ENCODE results near the gene ZNF432.

The ZNF432 gene

DNA sequence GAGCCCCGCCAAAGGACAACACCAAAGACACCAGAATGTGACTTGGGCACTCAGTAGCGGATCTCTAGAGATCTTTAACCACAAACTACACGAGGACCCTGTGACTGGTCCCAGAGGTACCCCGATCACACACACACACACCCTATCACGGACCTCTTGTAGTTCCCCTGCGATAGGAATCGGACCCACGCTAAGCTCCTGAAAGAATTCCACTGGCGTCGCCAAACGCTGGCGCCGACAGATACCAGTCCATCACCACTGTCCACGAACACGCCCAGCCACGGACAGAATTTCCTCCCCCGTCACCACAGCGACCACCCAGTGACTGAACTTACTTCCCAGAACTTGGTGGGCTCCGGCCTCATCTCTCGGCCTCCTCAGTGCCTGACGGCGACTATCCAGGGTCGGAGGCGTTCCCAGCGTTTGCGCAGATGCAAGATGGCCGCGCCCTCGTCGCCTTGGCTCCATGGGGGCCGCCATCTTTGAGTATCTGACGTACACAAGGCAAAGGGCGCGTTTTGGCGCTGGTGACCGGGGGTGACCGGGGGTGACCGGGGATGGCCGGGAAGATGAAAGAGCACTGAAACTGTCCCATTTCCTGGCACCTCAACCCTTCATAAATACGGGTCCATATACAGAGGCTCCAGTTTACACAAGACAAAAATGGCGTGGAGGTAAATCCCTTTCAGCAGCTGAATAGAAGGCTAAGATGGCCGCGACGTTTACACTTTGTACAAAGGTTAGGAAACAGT is 40.7 kb downstream of the ZNF432 start, which contains the start of gene ZNF615:
TSS of gene ZNF615 (minus strand) at position 406 of the 752 bp plus-strand sequence. CDS start 4,500 bp downstream, outside the sequence.
- peak; percentile 96 to 98 for ATAC-seq

DNA sequence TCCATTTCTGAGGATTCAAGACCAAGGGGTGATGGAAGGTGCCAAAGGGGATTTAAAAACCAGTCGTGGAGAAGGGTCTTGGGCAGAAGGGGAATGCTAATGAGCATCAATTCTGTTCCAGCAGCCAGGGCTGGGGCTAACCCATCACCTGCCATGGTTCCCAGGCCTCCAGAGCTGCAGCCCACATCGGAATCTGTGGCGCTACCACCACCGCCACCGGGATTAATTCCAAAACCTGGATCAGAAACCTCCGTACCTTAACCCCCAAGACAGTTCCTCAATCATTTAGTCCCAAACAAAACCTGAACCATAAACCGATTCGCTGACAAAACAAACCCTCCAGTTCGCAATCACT is 41.2 kb downstream of the ZNF432 start:
- no peak for ATAC-seq

DNA sequence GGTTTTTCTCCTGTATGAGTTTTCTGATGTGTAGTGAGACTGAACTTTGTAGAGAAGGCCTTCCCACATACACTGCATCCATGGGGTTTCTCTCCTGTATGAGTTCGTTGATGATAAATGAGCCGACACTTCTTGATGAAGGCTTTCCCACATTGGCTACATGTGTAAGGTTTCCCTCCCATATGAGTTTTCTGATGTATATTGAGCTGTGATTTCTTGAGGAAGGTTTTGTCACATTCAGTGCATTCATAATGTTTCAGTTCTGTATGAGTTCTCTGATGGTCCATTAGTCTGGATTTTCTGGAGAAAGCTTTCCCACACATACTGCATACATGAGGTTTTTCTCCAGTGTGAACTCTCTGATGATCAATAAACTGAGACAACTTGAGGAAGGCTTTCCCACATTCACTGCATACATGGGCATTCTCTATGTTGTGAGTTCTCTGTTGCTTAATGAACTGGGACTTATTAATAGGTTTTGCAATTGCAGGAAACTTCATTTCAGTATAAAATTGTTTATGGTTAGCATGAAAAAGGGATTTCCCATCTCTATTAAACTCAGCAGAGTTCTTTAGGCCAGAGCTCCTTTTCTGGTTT is 54.5 kb downstream of the ZNF432 start:
- ATAC-seq = no peak

DNA sequence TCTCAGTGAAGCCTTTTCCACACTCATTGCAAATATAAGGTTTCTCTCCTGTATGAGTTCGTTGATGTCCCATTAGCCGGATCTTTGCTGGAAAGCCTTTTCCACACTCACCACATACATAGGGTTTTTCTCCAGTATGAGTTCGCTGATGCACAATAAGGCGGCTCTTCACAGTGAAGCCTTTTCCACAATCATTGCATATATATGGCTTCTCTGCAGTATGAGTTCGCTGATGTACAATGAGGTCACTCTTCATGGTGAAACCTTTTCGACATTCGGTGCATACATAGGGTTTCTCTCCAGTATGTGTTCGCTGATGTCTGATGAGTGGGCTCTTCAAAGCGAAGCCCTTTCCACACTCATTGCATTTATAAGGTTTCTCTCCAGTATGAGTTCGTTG is 55.2 kb downstream of the ZNF432 start:
- no peak for ATAC-seq

DNA sequence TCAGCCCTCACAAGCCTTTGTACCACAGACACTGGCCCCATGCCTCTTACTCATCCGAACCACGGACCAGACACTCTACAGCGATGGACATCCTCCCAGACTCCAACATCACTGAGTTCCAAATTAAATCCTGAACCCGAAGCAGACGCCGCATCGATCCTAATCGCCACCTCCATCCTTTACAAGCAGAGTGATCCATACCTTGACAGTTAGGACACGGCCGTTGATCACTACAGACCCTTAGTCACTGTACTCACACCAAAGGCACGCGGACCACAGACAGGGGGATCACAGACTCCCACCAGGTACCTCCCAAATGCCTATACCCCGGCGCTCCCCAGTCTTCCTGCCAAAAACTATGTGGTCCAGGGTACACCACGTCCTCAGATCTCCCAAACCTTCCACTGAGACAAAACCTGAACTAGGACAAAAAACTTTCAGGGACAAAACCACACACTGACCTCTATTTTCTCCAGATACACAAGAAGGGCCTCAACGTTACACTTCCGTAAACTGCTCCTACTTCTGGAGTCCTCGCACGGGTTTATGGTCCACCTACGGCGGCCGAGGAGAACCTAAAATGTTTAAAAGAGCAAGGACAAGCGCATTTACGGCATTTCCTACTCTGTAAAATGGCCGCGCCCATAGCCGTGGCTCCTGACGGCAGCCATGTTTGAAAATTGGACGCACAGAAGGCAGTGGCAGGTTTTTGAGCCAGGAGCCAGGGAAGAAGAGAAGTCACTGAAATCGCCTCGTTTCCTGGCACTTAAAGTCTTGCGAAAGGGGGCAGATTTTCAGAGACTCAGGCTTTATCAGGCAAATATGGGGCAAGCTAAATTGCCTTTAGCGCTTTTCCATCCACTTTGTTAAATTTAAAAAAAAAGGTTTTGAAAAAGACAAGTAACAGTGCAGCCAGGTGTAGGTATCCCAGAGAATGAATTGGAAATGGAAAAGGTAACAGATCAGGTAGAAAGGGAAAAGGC is 62.0 kb downstream of the ZNF432 start, which contains the start of gene ZNF350:
TSS of gene ZNF350 (minus strand) at position 532 of the 983 bp plus-strand sequence. CDS start 12,480 bp downstream, outside the sequence.
- peak; percentile 99 for ATAC-seq

DNA sequence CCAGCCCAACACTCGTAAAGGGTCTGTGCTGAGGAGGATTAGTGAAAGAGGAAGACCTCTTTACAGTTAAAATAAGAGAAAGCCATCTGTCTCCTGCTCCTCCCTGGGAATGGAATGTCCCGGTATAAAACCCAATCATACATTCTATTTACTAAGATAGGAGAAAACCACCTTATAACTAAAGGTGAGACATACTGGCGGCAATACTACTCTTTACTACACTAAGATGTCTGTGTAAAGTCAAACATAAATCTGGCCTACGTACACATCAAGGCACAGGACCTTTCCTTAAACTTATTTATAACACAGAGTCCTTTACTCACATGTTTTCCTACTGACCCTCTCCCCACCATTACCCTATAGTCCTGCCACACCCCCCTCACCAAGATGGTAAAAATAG is 65.3 kb downstream of the ZNF432 start:
- no peak for ATAC-seq

All from activated CD4-positive, CD25-positive, alpha-beta regulatory T cell treated with anti-CD3 and anti-CD28 coated beads, Interleukin-2, amount 50 U/mL, for 24 hours (primary cell).